A549 (cell line): ENCODE measurements around the gene GPATCH4. TPM values are rescaled to one million over a fixed set of nuclear protein-coding genes. Genes with fewer than 3 reads are reported as not detected.
"Not testable (repeated sequence)": the region's sequence is repeated elsewhere in the genome, so short reads cannot be mapped to it uniquely, and the experiment has no call there.

Experiments
- ATAC-seq, 2 experiments: fragments of 200-7000 bp in 1 of 2; fragments of >200 bp in 1 of 2; cut with Nextera tagmentation in 1 of 2; cut with Tn5 transposase in 1 of 2; 3 replicates each; pipeline versions ENCODE4 v1.8.0 to v1.9.1; 2018 to 2020; ENCODE audit warnings: mild to moderate bottlenecking in 1 of 2, moderate library complexity in 1 of 2
- CTCF ChIA-PET: fragments of 300-600 bp; sonication (Branson Sonifier 250); formaldehyde crosslinking; extraction: SDS; loops from one replicate; lab custom pipeline; 2021; ENCODE audit warnings: antibody characterized with exemption, inconsistent platforms; lab: Yijun Ruan, JAX
- POLR2A ChIA-PET: fragments of 350-600 bp; formaldehyde crosslinking; extraction: SDS; loops from one replicate; lab custom pipeline; 2021; ENCODE audit warnings: antibody characterized with exemption, inconsistent platforms; lab: Yijun Ruan, JAX
- DNase-seq, 2 experiments: peaks; one replicate each; pipeline versions ENCODE4 v3.0.0 to v3.0.0-alpha.2; 2011 to 2016; ENCODE audit warnings: low read depth in 1 of 2, low spot score in 1 of 2
- FAIRE-seq: peaks from 2 replicates; lab custom pipeline; 2011; peaks lifted over from hg19 to GRCh38; lab: Jason Lieb, UNC
- H3K27ac ChIP-seq, 2 experiments: fragments of >200 bp; sonication (Bioruptor Twin); formaldehyde crosslinking; 3 replicates each; pipeline ENCODE4 v1.5.1; 2016 to 2017
- H3K4me1 ChIP-seq: fragments of >200 bp; sonication (Bioruptor Twin); formaldehyde crosslinking; 3 replicates; pipeline ENCODE4 v1.6.1; 2016
- H3K4me2 ChIP-seq: fragments of >200 bp; sonication (Bioruptor Twin); formaldehyde crosslinking; 3 replicates; pipeline ENCODE4 v1.6.1; 2016
- H3K4me3 ChIP-seq: fragments of >200 bp; sonication (Bioruptor Twin); formaldehyde crosslinking; 3 replicates; pipeline ENCODE4 v1.5.1; 2016
- H3K9me3 ChIP-seq: fragments of >200 bp; sonication (Bioruptor Twin); formaldehyde crosslinking; 3 replicates; pipeline ENCODE4 v1.6.1; 2016
- CHD4 ChIP-seq: fragments of 200-600 bp; sonication (generic); IDR thresholded peaks from 2 replicates; pipeline ENCODE4 v1.6.1; 2016; ENCODE audit warnings: antibody characterized with exemption, mild to moderate bottlenecking, borderline replicate concordance
- GATA3 ChIP-seq: IDR thresholded peaks from 2 replicates; pipeline ENCODE4 v1.6.1; 2012; ENCODE audit warnings: borderline replicate concordance
- HDAC2 ChIP-seq: fragments of 200-600 bp; sonication (generic); IDR thresholded peaks from 2 replicates; pipeline ENCODE4 v1.6.1; 2016
- KDM1A ChIP-seq: fragments of 200-600 bp; sonication (generic); IDR thresholded peaks from 2 replicates; pipeline ENCODE4 v1.6.1; 2016; ENCODE audit warnings: low read depth, mild to moderate bottlenecking
- MYC ChIP-seq: IDR thresholded peaks from 2 replicates; pipeline ENCODE4 v1.6.1; 2012; ENCODE audit warnings: mild to moderate bottlenecking, inconsistent platforms, low read length, improper control_type of control experiment, borderline replicate concordance
- PHF8 ChIP-seq: fragments of 200-600 bp; sonication (generic); IDR thresholded peaks from 2 replicates; pipeline ENCODE4 v1.6.1; 2016; ENCODE audit warnings: low read depth, mild to moderate bottlenecking, antibody characterized with exemption, moderate library complexity, borderline replicate concordance
- RAD21 ChIP-seq, 2 experiments: fragments of >200 bp in 1 of 2; sonication (Bioruptor Twin) in 1 of 2; formaldehyde crosslinking in 1 of 2; IDR thresholded peaks in 1 of 2; conservative IDR thresholded peaks in 1 of 2; 2 replicates in 1 of 2; 3 replicates in 1 of 2; pipeline ENCODE4 v1.6.1; 2012 to 2018; ENCODE audit warnings: inconsistent platforms in 1 of 2
- SMC3 ChIP-seq: fragments of >200 bp; sonication (Bioruptor Twin); formaldehyde crosslinking; IDR thresholded peaks from 3 replicates; pipeline ENCODE4 v1.6.1; 2018; ENCODE audit warnings: inconsistent platforms
- WGBS: methylation state at CpG from one replicate; pipeline ENCODE4 v1.1.6; 2017; ENCODE audit errors: missing lambda C conversion rate; 5-methylcytosine and 5-hydroxymethylcytosine counted together
- polyA plus RNA-seq, 4 experiments: library from polyadenylated mRNA; depleted of rRNA in 3 of 4; stranded (reverse); fragments of >200 nt; fragmentation: RNase III in 1 of 4; extraction: RNeasy Plus Mini Kit Qiagen cat#74134 plus additional on column Dnase treatment in 1 of 4; gene quantifications; 2 replicates in 3 of 4; 3 replicates in 1 of 4; pipeline ENCODE4 v1.2.3, GENCODE V29; 2011 to 2017
- TF ChIP-seq, protein P1 (sequence below): IDR thresholded peaks from 2 replicates; pipeline ENCODE4 v1.6.1; 2012
- TF ChIP-seq, protein P2 (sequence below): fragments of 250-450 bp; sonication (Bioruptor Pico); IDR thresholded peaks from 2 replicates; pipeline ENCODE4 v1.5.0; 2021; ENCODE audit warnings: mild to moderate bottlenecking, moderate library complexity, borderline replicate concordance
- TF ChIP-seq, protein P3 (sequence below): fragments of >200 bp; sonication (Bioruptor Twin); formaldehyde crosslinking; IDR thresholded peaks from 3 replicates; pipeline ENCODE4 v1.5.1; 2016

GPATCH4 gene
- polyA plus RNA-seq, 2 of the 4 experiments (the other 2 are of a cell fraction): 68.1 to 85.2 TPM

DNA sequence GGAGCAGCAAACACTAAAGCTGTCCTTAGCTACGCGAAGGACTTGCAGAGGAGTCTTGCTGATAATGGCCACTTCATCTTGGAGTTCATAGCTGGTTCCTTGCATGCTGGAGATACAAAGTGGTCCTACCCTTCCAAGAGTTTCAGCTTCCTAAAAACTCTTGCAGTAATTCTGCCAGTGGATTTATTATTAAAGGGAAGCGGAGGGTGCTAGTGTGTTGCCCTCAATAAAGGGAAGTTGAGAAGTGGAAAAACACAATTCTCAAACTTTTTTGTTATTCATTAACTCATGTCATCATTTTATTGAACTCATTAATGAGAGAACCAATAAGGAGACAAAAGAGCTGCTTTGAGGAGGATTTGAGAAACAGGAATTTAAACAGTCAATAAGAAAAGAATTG lies 11.4 kb upstream of the GPATCH4 start:
- POLR2A ChIA-PET: no interaction called here

DNA sequence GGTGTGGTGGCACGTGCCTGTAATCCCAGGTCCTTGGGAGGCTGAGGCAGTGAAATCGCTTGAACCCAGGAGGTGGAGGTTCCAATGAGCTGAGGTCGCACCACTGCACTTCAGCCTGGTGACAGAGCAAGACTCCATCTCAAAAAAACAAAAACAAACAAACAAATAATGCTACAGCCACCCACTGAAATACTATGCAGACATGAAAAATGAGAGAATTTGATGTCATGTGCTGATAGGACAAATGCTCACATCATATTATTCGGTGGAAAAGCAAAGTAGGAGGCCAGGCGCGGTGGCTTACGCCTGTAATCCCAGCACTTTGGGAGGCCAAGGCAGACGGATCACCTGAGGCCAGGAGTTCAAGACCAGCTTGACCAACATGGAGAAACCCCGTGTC lies 8.8 kb upstream of the GPATCH4 start:
- H3K4me1 ChIP-seq, H3K27ac ChIP-seq, FAIRE-seq, ATAC-seq, H3K4me3 ChIP-seq, DNase-seq, H3K9me3 ChIP-seq, H3K4me2 ChIP-seq, POLR2A ChIA-PET: not testable (repeated sequence)
- CTCF ChIA-PET: interaction anchor here (0.7 to 25.7 kb wide), 12 partner anchors 9 to 282 kb away, joined by 3 to 495 read pairs (median 4); partner anchors contain the start of genes HAPLN2, NAXE and NES
- 72% methylated on average over 9 of the region's 9 CpGs for WGBS

More for the DNA sequence above, 11.4 kb upstream of the GPATCH4 start:
- no peak for DNase-seq
- CTCF ChIA-PET: interaction anchor here (0.5 to 25.7 kb wide), 20 partner anchors 9 to 736 kb away, joined by 3 to 495 read pairs (median 4); partner anchors contain the start of genes NAXE, NES and TTC24
- Histone ChIP-seq H3K9me3 (no peaks in the 10 kb centered on the region), H3K27ac (no peak overlapping the region), H3K4me1 (peaks cover 20% of the 10 kb centered on the region), H3K4me2 (no peak overlapping the region), H3K4me3 (no peak overlapping the region)
- TF ChIP-seq CHD4 (no peak), SMC3 (no peak), PHF8 (no peak), HDAC2 (no peak), GATA3 (no peak), KDM1A (no peak)
- TF ChIP-seq, protein P1, sequence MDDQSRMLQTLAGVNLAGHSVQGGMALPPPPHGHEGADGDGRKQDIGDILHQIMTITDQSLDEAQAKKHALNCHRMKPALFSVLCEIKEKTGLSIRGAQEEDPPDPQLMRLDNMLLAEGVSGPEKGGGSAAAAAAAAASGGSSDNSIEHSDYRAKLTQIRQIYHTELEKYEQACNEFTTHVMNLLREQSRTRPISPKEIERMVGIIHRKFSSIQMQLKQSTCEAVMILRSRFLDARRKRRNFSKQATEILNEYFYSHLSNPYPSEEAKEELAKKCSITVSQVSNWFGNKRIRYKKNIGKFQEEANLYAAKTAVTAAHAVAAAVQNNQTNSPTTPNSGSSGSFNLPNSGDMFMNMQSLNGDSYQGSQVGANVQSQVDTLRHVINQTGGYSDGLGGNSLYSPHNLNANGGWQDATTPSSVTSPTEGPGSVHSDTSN: no peak
- no peak for FAIRE-seq
- WGBS: 70% methylated on average over 3 of the region's 3 CpGs
- ATAC-seq: no peak

DNA sequence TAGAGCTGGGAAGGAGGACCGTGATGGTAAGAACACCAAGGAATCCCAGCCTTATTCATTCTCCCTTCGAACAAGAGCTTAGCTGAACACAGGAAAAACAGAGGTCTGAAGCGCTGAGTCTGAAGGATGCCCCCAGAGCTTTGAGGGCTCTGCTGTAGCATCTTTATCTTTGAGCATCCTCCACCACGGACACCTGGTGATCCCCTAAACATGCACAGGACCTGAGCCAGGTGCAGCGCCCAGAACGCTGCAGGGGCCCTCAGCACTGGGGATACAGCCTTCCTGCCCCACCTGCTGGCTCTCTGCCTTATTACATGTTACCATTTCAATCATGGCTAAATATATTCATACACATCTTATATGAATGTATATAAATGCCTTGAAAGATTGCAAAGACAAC lies 7.7 kb upstream of the GPATCH4 start:
- 32% methylated on average over 6 of the region's 6 CpGs for WGBS
- peak in 1 of 2 experiments; percentile 53 for DNase-seq
- no peak for FAIRE-seq
- ATAC-seq: peak; percentile 94
- ChIA-PET CTCF (interaction anchor here (0.5 to 6.9 kb wide), 44 partner anchors 10 to 256 kb away, joined by 3 to 135 read pairs (median 6); partner anchors contain the start of genes HAPLN2, MEF2D, NAXE and TTC24), POLR2A (interaction anchor here (1.8 kb wide), 1 partner anchor 151 kb away, joined by 7 read pairs; no protein-coding TSS in a partner anchor)
- no peak overlapping the region for H3K4me3 ChIP-seq
- H3K4me2 ChIP-seq: peak overlapping the region; percentile 71; the same call in 1 of the 3 replicates
- H3K4me1 ChIP-seq: peaks cover 8% of the 10 kb centered on the region; the same call in 2 of the 3 replicates
- TF ChIP-seq, protein P2, sequence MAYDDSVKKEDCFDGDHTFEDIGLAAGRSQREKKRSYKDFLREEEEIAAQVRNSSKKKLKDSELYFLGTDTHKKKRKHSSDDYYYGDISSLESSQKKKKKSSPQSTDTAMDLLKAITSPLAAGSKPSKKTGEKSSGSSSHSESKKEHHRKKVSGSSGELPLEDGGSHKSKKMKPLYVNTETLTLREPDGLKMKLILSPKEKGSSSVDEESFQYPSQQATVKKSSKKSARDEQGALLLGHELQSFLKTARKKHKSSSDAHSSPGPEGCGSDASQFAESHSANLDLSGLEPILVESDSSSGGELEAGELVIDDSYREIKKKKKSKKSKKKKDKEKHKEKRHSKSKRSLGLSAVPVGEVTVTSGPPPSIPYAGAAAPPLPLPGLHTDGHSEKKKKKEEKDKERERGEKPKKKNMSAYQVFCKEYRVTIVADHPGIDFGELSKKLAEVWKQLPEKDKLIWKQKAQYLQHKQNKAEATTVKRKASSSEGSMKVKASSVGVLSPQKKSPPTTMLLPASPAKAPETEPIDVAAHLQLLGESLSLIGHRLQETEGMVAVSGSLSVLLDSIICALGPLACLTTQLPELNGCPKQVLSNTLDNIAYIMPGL (CRISPR knock-in tag): no peak
- peak; percentile 68 to 75 for TF ChIP-seq RAD21 (conservative IDR thresholded peaks at IDR 0.05 in 1 of 2, IDR thresholded peaks at IDR 0.05 in 1 of 2)
- no peak for TF ChIP-seq MYC
- TF ChIP-seq SMC3: peak; percentile 67
- TF ChIP-seq, protein P3, sequence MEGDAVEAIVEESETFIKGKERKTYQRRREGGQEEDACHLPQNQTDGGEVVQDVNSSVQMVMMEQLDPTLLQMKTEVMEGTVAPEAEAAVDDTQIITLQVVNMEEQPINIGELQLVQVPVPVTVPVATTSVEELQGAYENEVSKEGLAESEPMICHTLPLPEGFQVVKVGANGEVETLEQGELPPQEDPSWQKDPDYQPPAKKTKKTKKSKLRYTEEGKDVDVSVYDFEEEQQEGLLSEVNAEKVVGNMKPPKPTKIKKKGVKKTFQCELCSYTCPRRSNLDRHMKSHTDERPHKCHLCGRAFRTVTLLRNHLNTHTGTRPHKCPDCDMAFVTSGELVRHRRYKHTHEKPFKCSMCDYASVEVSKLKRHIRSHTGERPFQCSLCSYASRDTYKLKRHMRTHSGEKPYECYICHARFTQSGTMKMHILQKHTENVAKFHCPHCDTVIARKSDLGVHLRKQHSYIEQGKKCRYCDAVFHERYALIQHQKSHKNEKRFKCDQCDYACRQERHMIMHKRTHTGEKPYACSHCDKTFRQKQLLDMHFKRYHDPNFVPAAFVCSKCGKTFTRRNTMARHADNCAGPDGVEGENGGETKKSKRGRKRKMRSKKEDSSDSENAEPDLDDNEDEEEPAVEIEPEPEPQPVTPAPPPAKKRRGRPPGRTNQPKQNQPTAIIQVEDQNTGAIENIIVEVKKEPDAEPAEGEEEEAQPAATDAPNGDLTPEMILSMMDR: peak; percentile 78
- H3K27ac ChIP-seq: no peak overlapping the region
- no peaks in the 10 kb centered on the region for H3K9me3 ChIP-seq
